HepG2 (cell line): ENCODE measurements around the gene DIPK1A. TPM values are rescaled to one million over a fixed set of nuclear protein-coding genes. Genes with fewer than 3 reads are reported as not detected.

Experiments used
- DPF2 ChIP-seq: sonication (generic); formaldehyde crosslinking; IDR thresholded peaks from 2 replicates; pipeline ENCODE4 v1.4.0; 2020; ENCODE audit warnings: mild to moderate bottlenecking, low read depth, missing genetic modification reagents, borderline replicate concordance
- LCORL ChIP-seq, 2 experiments: fragments of 450-650 bp in 1 of 2; sonication (generic) in 1 of 2; formaldehyde crosslinking in 1 of 2; IDR thresholded peaks; 2 replicates each; pipeline versions ENCODE4 v1.5.0 to v1.6.1; 2017 to 2020; ENCODE audit warnings: antibody characterized with exemption in 1 of 2, missing genetic modification reagents in 1 of 2
- NFIC ChIP-seq: IDR thresholded peaks from 2 replicates; pipeline ENCODE4 v1.6.1; 2012; ENCODE audit warnings: mild to moderate bottlenecking, low read length, inconsistent platforms
- ZFP36L2 ChIP-seq: sonication (generic); formaldehyde crosslinking; IDR thresholded peaks from 2 replicates; pipeline ENCODE4 v1.4.0; 2020; ENCODE audit warnings: missing genetic modification reagents
- ZHX2 ChIP-seq, 2 experiments: sonication (generic) in 1 of 2; formaldehyde crosslinking in 1 of 2; IDR thresholded peaks; 2 replicates each; pipeline versions ENCODE4 v1.6.1 to v1.9.0; 2014 to 2022; ENCODE audit warnings: antibody characterized with exemption in 1 of 2, borderline replicate concordance in 1 of 2, inconsistent platforms in 1 of 2, low read depth in 1 of 2, missing genetic modification reagents in 1 of 2
- ZMAT3 ChIP-seq: sonication (generic); formaldehyde crosslinking; conservative IDR thresholded peaks from 2 replicates; pipeline ENCODE4 v1.7.0; 2021; ENCODE audit warnings: missing genetic modification reagents
- ZMYM2 ChIP-seq: sonication (generic); formaldehyde crosslinking; IDR thresholded peaks from 2 replicates; pipeline ENCODE4 v1.8.0; 2022; ENCODE audit warnings: mild to moderate bottlenecking, missing genetic modification reagents
- ZNF614 ChIP-seq: IDR thresholded peaks from 2 replicates; pipeline ENCODE4 v1.6.1; 2018; ENCODE audit warnings: missing biosample characterization, missing genetic modification reagents, inconsistent platforms, borderline replicate concordance
- ZNF772 ChIP-seq: sonication (generic); formaldehyde crosslinking; IDR thresholded peaks from 2 replicates; pipeline ENCODE4 v1.5.0; 2020; ENCODE audit warnings: mild to moderate bottlenecking, missing genetic modification reagents
- ZNF792 ChIP-seq: IDR thresholded peaks from 2 replicates; pipeline ENCODE4 v1.6.1; 2016
- polyA plus RNA-seq, 8 experiments: library from polyadenylated mRNA; depleted of rRNA in 3 of 8; stranded (reverse) in 7 of 8; unstranded in 1 of 8; fragments of >200 nt; fragmentation: Illumina TruSeq in 4 of 8; extraction: Trizol in 4 of 8; gene quantifications; 2 replicates each; pipeline versions ENCODE4 v1.2.1 to v1.2.3, GENCODE V29; 2011 to 2016; ENCODE audit warnings: low read depth in 4 of 8, missing spikeins in 1 of 8, mixed read lengths in 1 of 8; ENCODE audit not compliant: insufficient read depth in 1 of 8
- total RNA-seq, 5 experiments: library from RNA; depleted of rRNA; stranded (reverse); fragments of >200 nt; fragmentation: Illumina TruSeq; extraction: Trizol; gene quantifications; 2 replicates each; pipeline ENCODE4 v1.2.3, GENCODE V29; 2016; ENCODE audit warnings: low read depth in 1 of 5
- TF ChIP-seq, protein P1 (sequence below): sonication (generic); formaldehyde crosslinking; IDR thresholded peaks from 2 replicates; pipeline ENCODE4 v1.4.0; 2020; ENCODE audit warnings: missing genetic modification reagents
- TF ChIP-seq, protein P2 (sequence below): sonication (generic); formaldehyde crosslinking; IDR thresholded peaks from 2 replicates; pipeline ENCODE4 v1.5.1; 2020; ENCODE audit warnings: mild to moderate bottlenecking, missing genetic modification reagents, borderline replicate concordance

The DIPK1A gene
- total and polyA plus RNA-seq, 2 of the 13 experiments (the other 11 are each of a cell fraction or from before 2014, with no cell fraction given), result 8.4 TPM

DNA sequence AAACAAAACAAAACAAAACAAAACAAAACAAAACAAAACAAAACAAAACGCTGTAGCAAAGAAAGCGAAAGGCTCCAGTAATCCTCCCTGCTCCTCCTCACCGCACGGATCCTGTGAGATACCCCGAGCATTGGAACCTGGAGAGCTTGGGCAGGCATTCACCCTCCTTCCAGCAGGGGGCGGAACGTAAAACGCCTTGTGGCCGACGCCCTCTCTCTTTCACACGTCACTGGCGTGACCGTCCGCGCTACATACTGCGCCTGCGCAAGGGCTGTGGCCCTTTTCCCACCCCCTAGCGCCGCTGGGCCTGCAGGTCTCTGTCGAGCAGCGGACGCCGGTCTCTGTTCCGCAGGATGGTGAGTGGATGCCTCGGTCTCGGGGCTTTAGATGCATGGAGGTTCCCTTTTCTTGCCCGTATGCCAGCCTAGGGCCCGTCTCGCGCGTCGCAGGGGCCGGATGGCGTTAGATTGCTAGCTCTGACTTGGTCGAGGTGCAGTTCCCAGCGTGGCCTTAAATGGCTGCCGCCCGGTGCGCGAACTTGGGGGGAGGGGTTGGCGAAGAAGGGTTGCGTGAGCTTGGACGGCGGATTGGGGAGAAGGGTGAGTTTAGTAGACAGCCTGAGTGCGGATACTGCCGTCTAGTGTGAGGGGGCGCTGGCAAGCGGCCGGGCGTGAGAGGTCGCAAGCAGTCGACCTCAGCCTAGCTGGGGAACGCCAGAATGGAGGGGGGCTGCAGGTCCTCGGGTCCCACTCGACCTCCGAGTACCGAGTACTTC lies 129.3 kb downstream of the DIPK1A start, which contains the start of gene RPL5 (continued):
- TF ChIP-seq, protein P1, sequence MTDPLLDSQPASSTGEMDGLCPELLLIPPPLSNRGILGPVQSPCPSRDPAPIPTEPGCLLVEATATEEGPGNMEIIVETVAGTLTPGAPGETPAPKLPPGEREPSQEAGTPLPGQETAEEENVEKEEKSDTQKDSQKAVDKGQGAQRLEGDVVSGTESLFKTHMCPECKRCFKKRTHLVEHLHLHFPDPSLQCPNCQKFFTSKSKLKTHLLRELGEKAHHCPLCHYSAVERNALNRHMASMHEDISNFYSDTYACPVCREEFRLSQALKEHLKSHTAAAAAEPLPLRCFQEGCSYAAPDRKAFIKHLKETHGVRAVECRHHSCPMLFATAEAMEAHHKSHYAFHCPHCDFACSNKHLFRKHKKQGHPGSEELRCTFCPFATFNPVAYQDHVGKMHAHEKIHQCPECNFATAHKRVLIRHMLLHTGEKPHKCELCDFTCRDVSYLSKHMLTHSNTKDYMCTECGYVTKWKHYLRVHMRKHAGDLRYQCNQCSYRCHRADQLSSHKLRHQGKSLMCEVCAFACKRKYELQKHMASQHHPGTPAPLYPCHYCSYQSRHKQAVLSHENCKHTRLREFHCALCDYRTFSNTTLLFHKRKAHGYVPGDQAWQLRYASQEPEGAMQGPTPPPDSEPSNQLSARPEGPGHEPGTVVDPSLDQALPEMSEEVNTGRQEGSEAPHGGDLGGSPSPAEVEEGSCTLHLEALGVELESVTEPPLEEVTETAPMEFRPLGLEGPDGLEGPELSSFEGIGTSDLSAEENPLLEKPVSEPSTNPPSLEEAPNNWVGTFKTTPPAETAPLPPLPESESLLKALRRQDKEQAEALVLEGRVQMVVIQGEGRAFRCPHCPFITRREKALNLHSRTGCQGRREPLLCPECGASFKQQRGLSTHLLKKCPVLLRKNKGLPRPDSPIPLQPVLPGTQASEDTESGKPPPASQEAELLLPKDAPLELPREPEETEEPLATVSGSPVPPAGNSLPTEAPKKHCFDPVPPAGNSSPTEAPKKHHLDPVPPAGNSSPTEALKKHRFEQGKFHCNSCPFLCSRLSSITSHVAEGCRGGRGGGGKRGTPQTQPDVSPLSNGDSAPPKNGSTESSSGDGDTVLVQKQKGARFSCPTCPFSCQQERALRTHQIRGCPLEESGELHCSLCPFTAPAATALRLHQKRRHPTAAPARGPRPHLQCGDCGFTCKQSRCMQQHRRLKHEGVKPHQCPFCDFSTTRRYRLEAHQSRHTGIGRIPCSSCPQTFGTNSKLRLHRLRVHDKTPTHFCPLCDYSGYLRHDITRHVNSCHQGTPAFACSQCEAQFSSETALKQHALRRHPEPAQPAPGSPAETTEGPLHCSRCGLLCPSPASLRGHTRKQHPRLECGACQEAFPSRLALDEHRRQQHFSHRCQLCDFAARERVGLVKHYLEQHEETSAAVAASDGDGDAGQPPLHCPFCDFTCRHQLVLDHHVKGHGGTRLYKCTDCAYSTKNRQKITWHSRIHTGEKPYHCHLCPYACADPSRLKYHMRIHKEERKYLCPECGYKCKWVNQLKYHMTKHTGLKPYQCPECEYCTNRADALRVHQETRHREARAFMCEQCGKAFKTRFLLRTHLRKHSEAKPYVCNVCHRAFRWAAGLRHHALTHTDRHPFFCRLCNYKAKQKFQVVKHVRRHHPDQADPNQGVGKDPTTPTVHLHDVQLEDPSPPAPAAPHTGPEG, result peak; percentile 89; the same call in 1 of the 2 replicates
- TF ChIP-seq ZHX2 (IDR thresholded peaks at IDR 0.05; ENCODE audit: low read depth) (peak; percentile 88), ZHX2 (CRISPR knock-in tag; IDR thresholded peaks at IDR 0.05; ENCODE audit: borderline replicate concordance) (0 out of 2 replicates have a peak, but pooled peaks have one; percentile 37), ZMAT3 (peak; percentile 85; the same call in 1 of the 2 replicates), NFIC (0 out of 2 replicates have a peak, but pooled peaks have one; percentile 53), ZNF614 (0 out of 2 replicates have a peak, but pooled peaks have one; percentile 88), ZNF792 (CRISPR knock-in tag) (peak; percentile 97), ZFP36L2 (CRISPR knock-in tag) (peak; percentile 19; the same call in 1 of the 2 replicates), DPF2 (CRISPR knock-in tag) (0 out of 2 replicates have a peak, but pooled peaks have one; percentile 18), ZMYM2 (CRISPR knock-in tag) (0 out of 2 replicates have a peak, but pooled peaks have one; percentile 26), LCORL (IDR thresholded peaks at IDR 0.05) (no peak), LCORL (CRISPR knock-in tag; IDR thresholded peaks at IDR 0.05) (no peak; the same call in none of the 2 replicates), ZNF772 (CRISPR knock-in tag) (peak; percentile 86)
- TF ChIP-seq, protein P2, sequence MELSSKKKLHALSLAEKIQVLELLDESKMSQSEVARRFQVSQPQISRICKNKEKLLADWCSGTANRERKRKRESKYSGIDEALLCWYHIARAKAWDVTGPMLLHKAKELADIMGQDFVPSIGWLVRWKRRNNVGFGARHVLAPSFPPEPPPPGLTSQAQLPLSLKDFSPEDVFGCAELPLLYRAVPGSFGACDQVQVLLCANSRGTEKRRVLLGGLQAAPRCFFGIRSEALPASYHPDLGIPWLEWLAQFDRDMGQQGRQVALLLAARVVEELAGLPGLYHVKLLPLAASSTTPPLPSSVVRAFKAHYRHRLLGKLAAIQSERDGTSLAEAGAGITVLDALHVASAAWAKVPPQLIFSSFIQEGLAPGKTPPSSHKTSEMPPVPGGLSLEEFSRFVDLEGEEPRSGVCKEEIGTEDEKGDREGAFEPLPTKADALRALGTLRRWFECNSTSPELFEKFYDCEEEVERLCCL (CRISPR knock-in tag), result peak; percentile 41; the same call in 1 of the 2 replicates
